ENCODE results near the gene ADAM11.

DNA sequence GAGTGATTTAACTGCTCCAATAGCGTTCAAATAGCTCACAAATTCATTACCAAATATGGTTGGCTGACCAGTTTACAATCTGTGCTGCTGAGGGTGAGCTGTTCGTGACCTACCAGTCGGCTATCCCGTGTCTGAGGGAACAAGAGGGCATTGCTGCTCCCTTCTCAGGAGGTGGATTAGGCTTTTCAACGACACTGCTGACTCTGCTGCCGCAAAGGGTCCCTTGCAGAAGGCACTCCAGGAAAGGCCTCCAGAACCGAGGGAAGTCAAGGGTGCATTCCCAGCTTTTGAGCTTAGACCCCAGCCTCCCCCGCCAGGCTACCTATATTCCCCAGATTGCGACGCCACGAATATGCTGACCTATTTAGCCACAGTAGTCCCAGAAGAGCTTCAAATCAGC, 39.0 kb downstream of the ADAM11 start:
- TF ChIP-seq EZH2 (IDR thresholded peaks at IDR 0.05; ENCODE audit: insufficient read depth, poor library complexity, severe bottlenecking), result no peak
- TF ChIP-seq EZH2phosphoT487 (IDR thresholded peaks at IDR 0.05; ENCODE audit: insufficient read depth, low read depth), result no peak

All from GM23248 (cell line).